GM18519 (cell line): ENCODE measurements around the gene SLC34A1.
"Not testable (repeated sequence)": the region's sequence is repeated elsewhere in the genome, so short reads cannot be mapped to it uniquely, and the experiment has no call there.

Experiments used
- ATAC-seq: cut with Tn5 transposase; IDR thresholded peaks from one replicate; pipeline ENCODE4 v1.9.1; 2021; ENCODE audit warnings: mild to moderate bottlenecking, moderate library complexity; ENCODE audit not compliant: unreplicated experiment, low FRiP score

The SLC34A1 gene

GRCh38 chr5:177354711-177355110 is 29.5 kb upstream of the SLC34A1 start:
- no peak for ATAC-seq

GRCh38 chr5:177355162-177355867 is 28.9 kb upstream of the SLC34A1 start:
- no peak for ATAC-seq

GRCh38 chr5:177355868-177356168 is 28.4 kb upstream of the SLC34A1 start:
- no peak for ATAC-seq

- no peak for ATAC-seq
Measured at GRCh38 chr5:177356746-177357145, 27.5 kb upstream of the SLC34A1 start.

- ATAC-seq = no peak
Measured at GRCh38 chr5:177357146-177357458, 27.1 kb upstream of the SLC34A1 start.

- peak; percentile 83 for ATAC-seq
Measured at GRCh38 chr5:177357459-177358351, 26.5 kb upstream of the SLC34A1 start, which contains the start of gene RGS14. TSS of gene RGS14 (plus strand) at chr5:177357924. CDS start at chr5:177358025, 101 bp downstream.

- no peak for ATAC-seq
Measured at GRCh38 chr5:177358370-177358819, 25.8 kb upstream of the SLC34A1 start.

GRCh38 chr5:177359451-177359851 is 24.8 kb upstream of the SLC34A1 start:
- ATAC-seq = no peak

GRCh38 chr5:177359860-177360259 is 24.4 kb upstream of the SLC34A1 start:
- no peak for ATAC-seq

- ATAC-seq = not testable (repeated sequence)
Measured at GRCh38 chr5:177360740-177361139, 23.5 kb upstream of the SLC34A1 start.

GRCh38 chr5:177361418-177362291 is 22.6 kb upstream of the SLC34A1 start:
- ATAC-seq = no peak

GRCh38 chr5:177362292-177362609 is 22.0 kb upstream of the SLC34A1 start:
- ATAC-seq = no peak

- no peak for ATAC-seq
Measured at GRCh38 chr5:177362610-177363507, 21.4 kb upstream of the SLC34A1 start.

GRCh38 chr5:177363565-177363964 is 20.7 kb upstream of the SLC34A1 start:
- no peak for ATAC-seq

GRCh38 chr5:177364159-177364962 is 19.9 kb upstream of the SLC34A1 start:
- ATAC-seq = no peak

GRCh38 chr5:177365845-177366527 is 18.2 kb upstream of the SLC34A1 start:
- no peak for ATAC-seq

GRCh38 chr5:177366528-177367322 is 17.5 kb upstream of the SLC34A1 start:
- ATAC-seq = no peak

- no peak for ATAC-seq
Measured at GRCh38 chr5:177367323-177367848, 16.8 kb upstream of the SLC34A1 start.
